DMS153 treated with DMSO at 0.1 percent for 48 hours (cell line): Measurements from ENCODE around the gene TRABD2A.

Experiments
- DNase-seq: peaks from one replicate; lab custom pipeline; 2025; ENCODE audit not compliant: unreplicated experiment; lab: John Stamatoyannopoulos, UW

The TRABD2A gene

GRCh38 chr2:84905181-84906107 lies 24.6 kb upstream of the TRABD2A start, which contains the start of gene TMSB10:
TMSB10 (plus strand) TSS chr2:84905656.
- peak; percentile 24 for DNase-seq

GRCh38 chr2:84904717-84905174 lies 23.9 kb upstream of the TRABD2A start:
- DNase-seq, result no peak

- no peak for DNase-seq
These were observed 23.3 kb upstream of the TRABD2A start for GRCh38 chr2:84904151-84904550.

- no peak for DNase-seq
These were observed 21.6 kb upstream of the TRABD2A start for GRCh38 chr2:84902526-84902925.

GRCh38 chr2:84901593-84902120 lies 20.8 kb upstream of the TRABD2A start:
- DNase-seq, result no peak

GRCh38 chr2:84900971-84901370 lies 20.1 kb upstream of the TRABD2A start:
- DNase-seq, result no peak

GRCh38 chr2:84899304-84900204 lies 18.7 kb upstream of the TRABD2A start:
- DNase-seq, result no peak

- DNase-seq, result no peak
These were observed 16.9 kb upstream of the TRABD2A start for GRCh38 chr2:84897773-84898172.

GRCh38 chr2:84896567-84896966 lies 15.7 kb upstream of the TRABD2A start:
- DNase-seq, result no peak

GRCh38 chr2:84894758-84895520 lies 14.1 kb upstream of the TRABD2A start:
- DNase-seq, result no peak

- DNase-seq, result no peak
These were observed 13.3 kb upstream of the TRABD2A start for GRCh38 chr2:84894131-84894586.

GRCh38 chr2:84891355-84892010 lies 10.6 kb upstream of the TRABD2A start:
- DNase-seq, result no peak

GRCh38 chr2:84889332-84889731 lies 8.4 kb upstream of the TRABD2A start:
- no peak for DNase-seq

- DNase-seq, result no peak
These were observed 7.8 kb upstream of the TRABD2A start for GRCh38 chr2:84888401-84889276.

- DNase-seq, result no peak
These were observed 5.9 kb upstream of the TRABD2A start for GRCh38 chr2:84886791-84887190.

GRCh38 chr2:84885111-84885510 lies 4.2 kb upstream of the TRABD2A start:
- no peak for DNase-seq

GRCh38 chr2:84884449-84884848 lies 3.6 kb upstream of the TRABD2A start:
- no peak for DNase-seq

- no peak for DNase-seq
These were observed 2.1 kb upstream of the TRABD2A start for GRCh38 chr2:84882775-84883550.
